ENCODE results near the gene TMED8.
"Not testable (repeated sequence)": the region's sequence is repeated elsewhere in the genome, so short reads cannot be mapped to it uniquely, and the experiment has no call there.

TMED8 gene

GRCh38 chr14:77320238-77320935, 56.5 kb downstream of the TMED8 start, which contains the start of gene POMT2:
Gene POMT2 (minus strand): TSS chr14:77320883. CDS start chr14:77320681, 202 bp downstream.
- DNase-seq = peak; percentile 96

- DNase-seq = no peak
These were observed 57.5 kb downstream of the TMED8 start for GRCh38 chr14:77319422-77319821.

GRCh38 chr14:77318756-77319155, 58.1 kb downstream of the TMED8 start:
- DNase-seq = not testable (repeated sequence)

GRCh38 chr14:77318006-77318553, 58.8 kb downstream of the TMED8 start:
- DNase-seq = no peak

GRCh38 chr14:77316872-77317301, 60.0 kb downstream of the TMED8 start:
- no peak for DNase-seq

GRCh38 chr14:77316195-77316505, 60.7 kb downstream of the TMED8 start:
- DNase-seq = no peak

- no peak for DNase-seq
These were observed 62.1 kb downstream of the TMED8 start for GRCh38 chr14:77314539-77315457.

GRCh38 chr14:77314043-77314442, 62.9 kb downstream of the TMED8 start:
- DNase-seq = no peak

- no peak for DNase-seq
These were observed 63.5 kb downstream of the TMED8 start for GRCh38 chr14:77313371-77313770.

- no peak for DNase-seq
These were observed 65.7 kb downstream of the TMED8 start for GRCh38 chr14:77311217-77311616.

GRCh38 chr14:77310026-77310425, 66.9 kb downstream of the TMED8 start:
- no peak for DNase-seq

- DNase-seq = no peak
These were observed 67.8 kb downstream of the TMED8 start for GRCh38 chr14:77309131-77309530.

GRCh38 chr14:77306851-77307496, 69.9 kb downstream of the TMED8 start:
- no peak for DNase-seq

GRCh38 chr14:77306416-77306815, 70.5 kb downstream of the TMED8 start:
- DNase-seq = no peak

GRCh38 chr14:77305696-77306095, 71.2 kb downstream of the TMED8 start:
- no peak for DNase-seq

GRCh38 chr14:77303417-77304156, 73.3 kb downstream of the TMED8 start:
- DNase-seq = no peak

- peak; percentile 44 for DNase-seq
These were observed 74.0 kb downstream of the TMED8 start for GRCh38 chr14:77302926-77303325.

- DNase-seq = peak; percentile 57
These were observed 75.8 kb downstream of the TMED8 start for GRCh38 chr14:77301103-77301502.

GRCh38 chr14:77299771-77300170, 77.1 kb downstream of the TMED8 start:
- DNase-seq = no peak

GRCh38 chr14:77296906-77297305, 80.0 kb downstream of the TMED8 start:
- DNase-seq = no peak

GRCh38 chr14:77296155-77296554, 80.7 kb downstream of the TMED8 start:
- DNase-seq = no peak

GRCh38 chr14:77290705-77291104, 86.2 kb downstream of the TMED8 start:
- no peak for DNase-seq

GRCh38 chr14:77286576-77286975, 90.3 kb downstream of the TMED8 start:
- no peak for DNase-seq
